Prostate gland (tissue), 2 donors: Measurements from ENCODE around the gene SEPTIN14.
"Not testable (repeated sequence)": the region's sequence is repeated elsewhere in the genome, so short reads cannot be mapped to it uniquely, and the experiment has no call there.

ENCODE experiments used
- CTCF ChIP-seq, 4 experiments: fragments of 200-600 bp in 2 of 4; fragments of 450-650 bp in 2 of 4; sonication (generic) in 2 of 4; IDR thresholded peaks; 1 replicate in 3 of 4; 2 replicates in 1 of 4; pipeline ENCODE4 v1.5.1; 2016 to 2019; ENCODE audit warnings: antibody characterized with exemption in 4 of 4, mild to moderate bottlenecking in 2 of 4, moderate library complexity in 2 of 4
- POLR2A ChIP-seq: fragments of 450-650 bp; IDR thresholded peaks from one replicate; pipeline ENCODE4 v1.6.1; 2016; ENCODE audit warnings: antibody characterized with exemption, mild to moderate bottlenecking
- POLR2AphosphoS5 ChIP-seq: sonication (generic); formaldehyde crosslinking; IDR thresholded peaks from one replicate; pipeline ENCODE4 v1.6.1; 2017; ENCODE audit warnings: antibody characterized with exemption

- TF ChIP-seq POLR2A; CTCF (IDR thresholded peaks at IDR 0.05); POLR2AphosphoS5: not testable (repeated sequence)
Observed at GRCh38 chr7:55744706-55745105, 117.8 kb downstream of the SEPTIN14 start.
